Measurements from ENCODE around the gene HS3ST4.

The HS3ST4 gene

DNA sequence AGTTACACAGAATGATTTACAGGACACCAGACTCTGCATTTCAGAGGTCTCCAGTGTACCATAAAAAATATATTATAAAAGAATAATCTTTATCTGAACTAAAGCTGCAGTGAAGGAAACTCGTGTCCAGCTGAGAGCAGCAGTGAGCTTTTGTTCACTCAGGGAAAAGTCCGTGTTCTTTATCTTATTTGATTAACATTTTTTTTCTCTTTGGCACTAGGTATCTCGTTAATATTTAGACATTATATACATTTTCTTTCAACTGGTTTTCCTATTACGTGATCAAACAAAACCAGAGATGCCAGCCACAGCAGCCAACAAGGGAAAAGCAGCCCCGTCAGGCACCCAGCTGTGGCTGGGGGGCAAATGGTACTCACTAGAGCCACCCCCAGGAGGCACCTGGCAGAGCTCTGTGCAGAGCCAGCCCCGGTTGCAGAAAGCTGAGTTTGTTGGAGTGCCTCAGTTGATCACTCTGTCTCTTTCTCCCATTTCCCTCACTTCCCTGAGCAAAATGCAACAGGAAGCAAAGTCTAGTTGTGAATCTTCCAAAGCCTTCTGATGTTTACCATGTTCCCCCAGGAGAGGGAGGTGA lies 1.1 kb upstream of the HS3ST4 start:
- CTCF ChIA-PET: no interaction called here
- DNase-seq (ENCODE audit: extremely low spot score): no peak
- POLR2A ChIA-PET: no interaction called here
- TF ChIP-seq, protein P1, sequence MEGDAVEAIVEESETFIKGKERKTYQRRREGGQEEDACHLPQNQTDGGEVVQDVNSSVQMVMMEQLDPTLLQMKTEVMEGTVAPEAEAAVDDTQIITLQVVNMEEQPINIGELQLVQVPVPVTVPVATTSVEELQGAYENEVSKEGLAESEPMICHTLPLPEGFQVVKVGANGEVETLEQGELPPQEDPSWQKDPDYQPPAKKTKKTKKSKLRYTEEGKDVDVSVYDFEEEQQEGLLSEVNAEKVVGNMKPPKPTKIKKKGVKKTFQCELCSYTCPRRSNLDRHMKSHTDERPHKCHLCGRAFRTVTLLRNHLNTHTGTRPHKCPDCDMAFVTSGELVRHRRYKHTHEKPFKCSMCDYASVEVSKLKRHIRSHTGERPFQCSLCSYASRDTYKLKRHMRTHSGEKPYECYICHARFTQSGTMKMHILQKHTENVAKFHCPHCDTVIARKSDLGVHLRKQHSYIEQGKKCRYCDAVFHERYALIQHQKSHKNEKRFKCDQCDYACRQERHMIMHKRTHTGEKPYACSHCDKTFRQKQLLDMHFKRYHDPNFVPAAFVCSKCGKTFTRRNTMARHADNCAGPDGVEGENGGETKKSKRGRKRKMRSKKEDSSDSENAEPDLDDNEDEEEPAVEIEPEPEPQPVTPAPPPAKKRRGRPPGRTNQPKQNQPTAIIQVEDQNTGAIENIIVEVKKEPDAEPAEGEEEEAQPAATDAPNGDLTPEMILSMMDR (IDR thresholded peaks at IDR 0.05; ENCODE audit: control extremely low read depth, extremely low read depth, low read depth, missing control alignments): no peak

DNA sequence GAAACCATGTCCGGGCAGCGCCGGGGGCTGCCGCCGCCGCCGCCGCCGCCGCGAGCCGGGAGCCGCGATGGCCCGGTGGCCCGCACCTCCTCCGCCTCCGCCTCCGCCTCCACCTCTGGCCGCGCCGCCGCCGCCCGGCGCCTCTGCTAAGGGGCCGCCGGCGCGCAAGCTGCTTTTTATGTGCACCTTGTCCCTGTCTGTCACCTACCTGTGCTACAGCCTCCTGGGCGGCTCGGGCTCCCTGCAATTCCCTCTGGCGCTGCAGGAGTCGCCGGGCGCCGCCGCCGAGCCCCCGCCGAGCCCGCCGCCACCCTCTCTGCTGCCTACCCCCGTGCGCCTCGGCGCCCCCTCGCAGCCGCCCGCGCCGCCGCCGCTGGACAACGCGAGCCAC lies 587 bp downstream of the HS3ST4 start:
- ChIA-PET CTCF (no interaction called here), POLR2A (no interaction called here)
- TF ChIP-seq, protein P1 (IDR thresholded peaks at IDR 0.05; ENCODE audit: control extremely low read depth, extremely low read depth, low read depth, missing control alignments): no peak
- DNase-seq (ENCODE audit: extremely low spot score): peak; percentile 21

DNA sequence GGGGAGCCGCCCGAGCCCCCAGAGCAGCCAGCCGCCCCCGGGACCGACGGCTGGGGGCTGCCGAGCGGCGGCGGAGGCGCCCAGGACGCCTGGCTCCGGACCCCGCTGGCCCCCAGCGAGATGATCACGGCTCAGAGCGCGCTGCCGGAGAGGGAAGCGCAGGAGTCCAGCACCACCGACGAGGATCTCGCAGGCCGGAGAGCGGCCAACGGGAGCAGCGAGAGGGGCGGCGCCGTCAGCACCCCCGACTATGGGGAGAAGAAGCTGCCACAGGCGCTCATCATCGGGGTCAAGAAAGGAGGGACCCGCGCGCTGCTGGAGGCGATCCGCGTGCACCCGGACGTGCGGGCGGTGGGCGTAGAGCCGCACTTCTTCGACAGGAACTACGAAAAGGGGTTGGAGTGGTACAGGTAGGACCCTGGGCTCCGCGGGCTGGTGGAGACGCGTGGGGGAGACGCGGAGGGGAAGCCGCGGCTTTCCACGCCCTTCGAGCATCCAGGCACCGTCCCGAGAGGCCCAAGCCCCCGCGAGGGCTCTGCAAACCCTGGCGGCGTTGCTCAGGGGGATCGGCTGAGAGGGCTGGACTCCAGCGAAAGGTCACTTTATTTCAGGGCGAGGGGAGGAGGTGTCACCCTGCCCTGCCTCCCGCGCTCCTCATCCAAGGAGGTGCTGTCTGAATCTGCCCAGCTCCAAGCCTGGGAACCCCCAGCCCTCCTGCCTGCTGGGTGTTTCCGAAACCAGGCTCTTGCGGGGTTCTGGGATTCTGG lies 1.2 kb downstream of the HS3ST4 start:
- TF ChIP-seq, protein P1 (IDR thresholded peaks at IDR 0.05; ENCODE audit: control extremely low read depth, extremely low read depth, low read depth, missing control alignments): no peak
- ChIA-PET CTCF (no interaction called here), POLR2A (no interaction called here)
- DNase-seq (ENCODE audit: extremely low spot score): peak; percentile 17

DNA sequence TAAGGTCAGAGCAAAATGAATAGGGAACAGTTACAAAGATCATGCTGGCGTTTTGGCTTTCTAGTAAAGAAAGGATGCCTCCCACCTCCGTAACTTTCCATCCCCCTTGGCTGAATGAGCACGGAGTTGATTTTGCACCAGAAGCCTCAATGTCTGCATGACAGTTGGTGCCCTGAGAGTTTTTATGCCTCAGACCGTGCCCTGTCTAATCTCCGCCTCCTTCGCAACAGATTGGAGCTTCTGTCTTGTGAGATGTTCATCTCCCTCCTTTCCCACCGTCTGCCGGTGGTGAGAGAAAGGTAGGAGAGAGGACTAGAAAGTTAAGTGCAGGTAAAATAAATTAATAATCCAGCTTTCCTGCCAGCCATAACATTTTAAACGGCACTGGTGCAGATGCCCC lies 1.9 kb downstream of the HS3ST4 start:
- POLR2A ChIA-PET: no interaction called here
- CTCF ChIA-PET: no interaction called here
- no peak for DNase-seq (ENCODE audit: extremely low spot score)
- TF ChIP-seq, protein P1 (IDR thresholded peaks at IDR 0.05; ENCODE audit: control extremely low read depth, extremely low read depth, low read depth, missing control alignments): no peak

DNA sequence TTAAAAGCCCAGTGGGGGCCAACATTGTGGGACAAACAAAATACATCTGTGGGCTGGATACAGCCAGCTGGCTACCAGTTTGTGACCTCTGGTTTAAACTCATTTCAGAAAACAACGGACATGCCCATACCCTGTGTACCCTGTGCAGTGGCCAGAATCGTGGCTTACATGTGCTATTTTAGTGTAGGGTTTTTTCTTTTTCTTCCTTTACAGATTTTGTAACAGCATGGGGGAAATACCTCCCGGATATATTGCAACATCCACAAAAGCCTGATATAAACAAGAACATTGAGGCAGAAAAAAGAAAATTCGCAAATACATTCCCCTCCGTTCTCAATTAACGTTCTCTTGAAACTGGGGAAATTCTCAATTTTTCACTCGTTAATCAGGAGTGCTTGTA lies 7.3 kb downstream of the HS3ST4 start:
- ChIA-PET POLR2A (no interaction called here), CTCF (no interaction called here)
- TF ChIP-seq, protein P1 (IDR thresholded peaks at IDR 0.05; ENCODE audit: control extremely low read depth, extremely low read depth, low read depth, missing control alignments): no peak
- DNase-seq (ENCODE audit: extremely low spot score): no peak

DNA sequence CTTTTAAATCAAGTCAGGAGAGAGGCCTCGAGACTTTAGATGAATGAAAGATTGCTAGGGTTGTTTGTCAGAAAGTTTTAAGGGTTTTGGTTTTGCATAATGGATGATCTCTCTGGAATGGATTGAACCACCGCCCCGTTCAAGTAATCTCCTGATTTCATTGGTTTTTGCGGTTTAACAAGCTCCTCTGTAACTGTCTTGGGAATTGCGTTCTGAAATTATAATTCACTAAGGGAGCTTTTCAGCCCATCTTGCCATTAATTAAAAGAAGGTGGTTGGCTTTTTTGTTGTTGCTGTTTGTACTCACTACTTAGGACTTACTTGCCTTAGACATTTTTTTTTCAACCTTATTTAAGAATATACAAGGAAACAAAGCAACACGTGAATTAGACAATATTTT lies 8.8 kb downstream of the HS3ST4 start:
- POLR2A ChIA-PET: no interaction called here
- no peak for DNase-seq (ENCODE audit: extremely low spot score)
- CTCF ChIA-PET: no interaction called here
- TF ChIP-seq, protein P1 (IDR thresholded peaks at IDR 0.05; ENCODE audit: control extremely low read depth, extremely low read depth, low read depth, missing control alignments): no peak

Data from GM10248 (cell line).